ENCODE data around the gene MAVS.

MAVS gene

DNA sequence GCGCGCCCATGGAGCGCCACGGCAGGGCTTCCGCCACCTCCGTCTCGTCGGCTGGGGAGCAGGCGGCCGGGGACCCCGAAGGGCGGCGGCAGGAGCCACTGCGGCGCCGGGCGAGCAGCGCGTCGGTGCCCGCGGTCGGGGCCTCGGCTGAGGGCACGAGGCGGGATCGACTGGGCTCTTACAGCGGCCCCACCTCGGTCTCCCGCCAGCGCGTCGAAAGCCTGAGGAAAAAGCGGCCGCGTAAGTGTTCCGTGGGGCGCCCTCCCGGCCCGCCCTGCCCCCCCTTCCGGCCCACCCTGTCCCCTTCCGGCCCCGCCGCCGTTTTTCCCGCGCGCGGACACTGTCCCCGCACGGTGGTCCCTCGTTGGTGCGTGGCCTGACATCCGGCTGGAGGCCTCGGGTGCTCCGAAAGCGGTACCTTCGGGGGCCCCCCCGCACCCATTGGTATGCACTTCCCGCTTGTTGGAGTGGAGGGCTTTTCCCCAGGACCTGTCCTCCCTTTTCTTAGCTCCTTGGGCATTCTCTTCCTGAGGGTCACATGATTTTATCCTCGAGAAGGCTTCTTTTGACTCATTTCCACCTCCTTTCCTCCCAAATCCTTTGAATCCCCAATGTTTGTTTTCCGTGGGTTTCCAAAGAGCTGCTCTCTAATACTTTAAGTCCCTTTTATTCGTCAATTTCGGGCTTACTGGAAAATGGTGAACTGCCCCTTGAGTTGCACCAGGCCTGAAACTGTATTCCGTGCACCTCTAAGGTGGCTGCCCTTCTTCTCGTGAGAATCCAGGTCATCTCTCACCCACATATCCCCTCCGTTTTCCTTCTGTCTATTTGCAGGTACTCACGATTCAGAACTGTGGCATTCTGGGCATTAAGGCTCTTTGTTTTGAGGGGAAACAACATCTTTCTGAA lies 43.1 kb downstream of the MAVS start:
- H3K36me3 ChIP-seq: no peaks in the 10 kb centered on the region
- peak overlapping the region; percentile 90 for H3K27ac ChIP-seq
- H3K9me3 ChIP-seq: no peaks in the 10 kb centered on the region
- no peaks in the 10 kb centered on the region for H3K27me3 ChIP-seq
- peaks cover 58 to 65% of the 10 kb centered on the region in 2 experiments for H3K4me1 ChIP-seq (ENCODE audit: control insufficient read depth in 1 of 2, insufficient read depth in 1 of 2, low read depth in 1 of 2, low read length in 1 of 2)
- H3K4me3 ChIP-seq (ENCODE audit: low read depth in 1 of 2, low read length in 1 of 2): peak overlapping the region; percentile 95 to 99
- TF ChIP-seq, protein P1, sequence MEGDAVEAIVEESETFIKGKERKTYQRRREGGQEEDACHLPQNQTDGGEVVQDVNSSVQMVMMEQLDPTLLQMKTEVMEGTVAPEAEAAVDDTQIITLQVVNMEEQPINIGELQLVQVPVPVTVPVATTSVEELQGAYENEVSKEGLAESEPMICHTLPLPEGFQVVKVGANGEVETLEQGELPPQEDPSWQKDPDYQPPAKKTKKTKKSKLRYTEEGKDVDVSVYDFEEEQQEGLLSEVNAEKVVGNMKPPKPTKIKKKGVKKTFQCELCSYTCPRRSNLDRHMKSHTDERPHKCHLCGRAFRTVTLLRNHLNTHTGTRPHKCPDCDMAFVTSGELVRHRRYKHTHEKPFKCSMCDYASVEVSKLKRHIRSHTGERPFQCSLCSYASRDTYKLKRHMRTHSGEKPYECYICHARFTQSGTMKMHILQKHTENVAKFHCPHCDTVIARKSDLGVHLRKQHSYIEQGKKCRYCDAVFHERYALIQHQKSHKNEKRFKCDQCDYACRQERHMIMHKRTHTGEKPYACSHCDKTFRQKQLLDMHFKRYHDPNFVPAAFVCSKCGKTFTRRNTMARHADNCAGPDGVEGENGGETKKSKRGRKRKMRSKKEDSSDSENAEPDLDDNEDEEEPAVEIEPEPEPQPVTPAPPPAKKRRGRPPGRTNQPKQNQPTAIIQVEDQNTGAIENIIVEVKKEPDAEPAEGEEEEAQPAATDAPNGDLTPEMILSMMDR (IDR thresholded peaks at IDR 0.05): no peak

DNA sequence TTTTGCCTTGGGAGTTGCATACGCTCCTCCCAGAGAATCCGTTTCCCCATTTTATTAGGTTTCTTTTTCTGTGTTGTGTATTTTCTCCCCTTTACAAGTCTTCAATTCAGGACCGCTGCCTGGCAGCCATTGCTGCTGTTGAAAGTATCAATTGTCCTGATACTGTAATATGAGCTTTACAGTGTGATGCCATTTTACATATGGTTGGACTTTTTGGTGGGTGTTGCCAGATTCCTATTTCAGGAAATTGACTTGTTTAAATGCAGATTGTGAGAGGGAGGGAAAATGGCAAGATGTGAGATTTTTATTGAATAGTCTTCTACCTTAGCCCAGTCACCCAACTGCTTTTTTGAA lies 43.7 kb downstream of the MAVS start:
- H3K4me1 ChIP-seq (ENCODE audit: control insufficient read depth in 1 of 2, insufficient read depth in 1 of 2, low read depth in 1 of 2, low read length in 1 of 2): peaks cover 64 to 71% of the 10 kb centered on the region in 2 experiments
- no peaks in the 10 kb centered on the region for H3K9me3 ChIP-seq
- H3K27ac ChIP-seq: peak overlapping the region; percentile 90
- TF ChIP-seq, protein P1 (IDR thresholded peaks at IDR 0.05): no peak
- peak overlapping the region; percentile 95 to 99 for H3K4me3 ChIP-seq (ENCODE audit: low read depth in 1 of 2, low read length in 1 of 2)
- no peaks in the 10 kb centered on the region for H3K36me3 ChIP-seq
- H3K27me3 ChIP-seq: no peaks in the 10 kb centered on the region

GRCh38 chr20:3890999-3891929 lies 44.6 kb downstream of the MAVS start:
- peak overlapping the region; percentile 90 for H3K27ac ChIP-seq
- TF ChIP-seq, protein P1 (IDR thresholded peaks at IDR 0.05): no peak
- peak overlapping the region; percentile 95 to 99 for H3K4me3 ChIP-seq (ENCODE audit: low read depth in 1 of 2, low read length in 1 of 2)
- no peaks in the 10 kb centered on the region for H3K27me3 ChIP-seq
- no peaks in the 10 kb centered on the region for H3K36me3 ChIP-seq
- H3K4me1 ChIP-seq (ENCODE audit: control insufficient read depth in 1 of 2, insufficient read depth in 1 of 2, low read depth in 1 of 2, low read length in 1 of 2): peaks cover 65 to 78% of the 10 kb centered on the region in 2 experiments
- H3K9me3 ChIP-seq: no peaks in the 10 kb centered on the region

- Histone ChIP-seq H3K4me3 (ENCODE audit: low read depth in 1 of 2, low read length in 1 of 2) (no peak overlapping the region), H3K4me1 (ENCODE audit: control insufficient read depth in 1 of 2, insufficient read depth in 1 of 2, low read depth in 1 of 2, low read length in 1 of 2) (peaks cover 68 to 75% of the 10 kb centered on the region in 2 experiments), H3K27me3 (no peaks in the 10 kb centered on the region), H3K36me3 (no peaks in the 10 kb centered on the region), H3K9me3 (no peaks in the 10 kb centered on the region), H3K27ac (peak overlapping the region; percentile 90)
- TF ChIP-seq, protein P1 (IDR thresholded peaks at IDR 0.05): no peak
Observed at GRCh38 chr20:3894796-3895195, 48.2 kb downstream of the MAVS start.

DNA sequence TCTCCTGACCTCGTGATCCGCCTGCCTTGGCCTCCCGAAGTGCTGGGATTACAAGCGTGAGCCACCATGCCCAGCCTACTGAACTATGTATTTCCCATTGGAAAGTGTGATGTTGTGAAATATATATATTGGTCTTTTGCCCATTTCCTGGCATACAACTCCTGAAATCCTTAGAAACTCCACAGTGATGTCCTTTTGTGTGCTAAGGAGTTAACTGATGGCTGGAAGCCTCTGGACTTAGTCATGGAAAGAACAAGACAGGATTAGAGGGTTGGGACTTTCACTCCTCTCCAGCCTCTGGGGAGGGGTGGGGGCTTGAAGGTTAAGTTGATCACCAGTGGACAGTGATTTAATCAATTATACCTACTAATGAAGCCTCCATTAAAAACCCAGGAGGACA lies 49.7 kb downstream of the MAVS start:
- H3K4me3 ChIP-seq (ENCODE audit: low read depth in 1 of 2, low read length in 1 of 2): no peak overlapping the region
- H3K36me3 ChIP-seq: no peaks in the 10 kb centered on the region
- peak overlapping the region; percentile 57 for H3K27ac ChIP-seq
- peaks cover 71 to 75% of the 10 kb centered on the region in 2 experiments for H3K4me1 ChIP-seq (ENCODE audit: control insufficient read depth in 1 of 2, insufficient read depth in 1 of 2, low read depth in 1 of 2, low read length in 1 of 2)
- H3K27me3 ChIP-seq: no peaks in the 10 kb centered on the region
- TF ChIP-seq, protein P1 (IDR thresholded peaks at IDR 0.05): no peak
- no peaks in the 10 kb centered on the region for H3K9me3 ChIP-seq
